Chondrocyte (in vitro differentiated cells): Measurements from ENCODE around the gene CLIP4. TPM values are rescaled to one million over a fixed set of nuclear protein-coding genes. Genes with fewer than 3 reads are reported as not detected.

Experiments used
- DNase-seq: peaks from one replicate; pipeline ENCODE4 v3.0.0; 2021; ENCODE audit warnings: mixed read lengths, low spot score
- H3K27ac Mint-ChIP-seq: one replicate; pipeline ENCODE4 v1.8.0; 2021; ENCODE audit warnings: mild to moderate bottlenecking, moderate library complexity, mixed read lengths; ENCODE audit not compliant: unreplicated experiment
- H3K27me3 Mint-ChIP-seq: 2 replicates; pipeline ENCODE4 v1.8.0; 2021; ENCODE audit warnings: low read depth, mixed read lengths
- H3K36me3 Mint-ChIP-seq: 2 replicates; pipeline ENCODE4 v1.8.0; 2021; ENCODE audit warnings: low read depth, mixed read lengths
- H3K4me1 Mint-ChIP-seq: 2 replicates; pipeline ENCODE4 v1.8.0; 2021; ENCODE audit warnings: low read depth, mild to moderate bottlenecking, mixed read lengths
- H3K4me3 Mint-ChIP-seq: one replicate; pipeline ENCODE4 v1.8.0; 2021; ENCODE audit warnings: mild to moderate bottlenecking, moderate library complexity, mixed read lengths; ENCODE audit not compliant: unreplicated experiment
- H3K9me3 Mint-ChIP-seq: 2 replicates; pipeline ENCODE4 v1.8.0; 2021; ENCODE audit warnings: low read depth, mixed read lengths
- CTCF ChIP-seq: fragments of 200-600 bp; sonication (generic); IDR thresholded peaks from 2 replicates; pipeline ENCODE4 v1.5.0; 2021; ENCODE audit warnings: antibody characterized with exemption, mild to moderate bottlenecking, moderate library complexity
- total RNA-seq: library from RNA; stranded (reverse); gene quantifications from 3 replicates; pipeline ENCODE4 v1.2.1, GENCODE V29; 2021

The CLIP4 gene
- total RNA-seq, 1 donor from 2014 or later, result 30.1 TPM

- TF ChIP-seq CTCF, result no peak
- H3K27me3 Mint-ChIP-seq, result no peaks in the 10 kb centered on the region
- H3K27ac Mint-ChIP-seq, result no peak overlapping the region
- H3K4me3 Mint-ChIP-seq, result no peak overlapping the region
- H3K4me1 Mint-ChIP-seq, result no peaks in the 10 kb centered on the region
- peaks cover 28% of the 10 kb centered on the region for H3K36me3 Mint-ChIP-seq
- no peak for DNase-seq
- peaks cover 7% of the 10 kb centered on the region for H3K9me3 Mint-ChIP-seq
Observed at GRCh38 chr2:29143657-29144056, 28.4 kb downstream of the CLIP4 start.

GRCh38 chr2:29146197-29146596, 31.0 kb downstream of the CLIP4 start:
- no peak overlapping the region for H3K27ac Mint-ChIP-seq
- TF ChIP-seq CTCF, result no peak
- H3K36me3 Mint-ChIP-seq, result peaks cover 21% of the 10 kb centered on the region
- no peak overlapping the region for H3K4me3 Mint-ChIP-seq
- no peaks in the 10 kb centered on the region for H3K9me3 Mint-ChIP-seq
- H3K4me1 Mint-ChIP-seq, result no peaks in the 10 kb centered on the region
- no peaks in the 10 kb centered on the region for H3K27me3 Mint-ChIP-seq
- no peak for DNase-seq

GRCh38 chr2:29147963-29148362, 32.7 kb downstream of the CLIP4 start:
- H3K27ac Mint-ChIP-seq, result no peak overlapping the region

GRCh38 chr2:29154610-29155009, 39.4 kb downstream of the CLIP4 start:
- no peak overlapping the region for H3K27ac Mint-ChIP-seq
- peaks cover 16% of the 10 kb centered on the region for H3K4me1 Mint-ChIP-seq
- H3K27me3 Mint-ChIP-seq, result no peaks in the 10 kb centered on the region
- H3K4me3 Mint-ChIP-seq, result no peak overlapping the region
- no peaks in the 10 kb centered on the region for H3K9me3 Mint-ChIP-seq
- no peak for TF ChIP-seq CTCF
- no peak for DNase-seq
- peaks cover 36% of the 10 kb centered on the region for H3K36me3 Mint-ChIP-seq

More at GRCh38 chr2:29147963-29148362, 32.7 kb downstream of the CLIP4 start:
- no peaks in the 10 kb centered on the region for H3K4me1 Mint-ChIP-seq
- H3K4me3 Mint-ChIP-seq, result no peak overlapping the region
- no peaks in the 10 kb centered on the region for H3K9me3 Mint-ChIP-seq
- no peak for TF ChIP-seq CTCF
- peaks cover 25% of the 10 kb centered on the region for H3K36me3 Mint-ChIP-seq
- no peak for DNase-seq
- H3K27me3 Mint-ChIP-seq, result no peaks in the 10 kb centered on the region

GRCh38 chr2:29155578-29155977, 40.4 kb downstream of the CLIP4 start:
- peaks cover 16% of the 10 kb centered on the region for H3K4me1 Mint-ChIP-seq
- TF ChIP-seq CTCF, result no peak
- H3K27me3 Mint-ChIP-seq, result no peaks in the 10 kb centered on the region
- H3K36me3 Mint-ChIP-seq, result peaks cover 39% of the 10 kb centered on the region
- peak overlapping the region; percentile 46 for H3K27ac Mint-ChIP-seq
- H3K9me3 Mint-ChIP-seq, result no peaks in the 10 kb centered on the region
- no peak for DNase-seq
- no peak overlapping the region for H3K4me3 Mint-ChIP-seq
